ENCODE measurements around the gene MYBBP1A.
A peak's percentile ranks its signal among the peaks of the same experiment; 100 is the strongest.

The MYBBP1A gene

DNA sequence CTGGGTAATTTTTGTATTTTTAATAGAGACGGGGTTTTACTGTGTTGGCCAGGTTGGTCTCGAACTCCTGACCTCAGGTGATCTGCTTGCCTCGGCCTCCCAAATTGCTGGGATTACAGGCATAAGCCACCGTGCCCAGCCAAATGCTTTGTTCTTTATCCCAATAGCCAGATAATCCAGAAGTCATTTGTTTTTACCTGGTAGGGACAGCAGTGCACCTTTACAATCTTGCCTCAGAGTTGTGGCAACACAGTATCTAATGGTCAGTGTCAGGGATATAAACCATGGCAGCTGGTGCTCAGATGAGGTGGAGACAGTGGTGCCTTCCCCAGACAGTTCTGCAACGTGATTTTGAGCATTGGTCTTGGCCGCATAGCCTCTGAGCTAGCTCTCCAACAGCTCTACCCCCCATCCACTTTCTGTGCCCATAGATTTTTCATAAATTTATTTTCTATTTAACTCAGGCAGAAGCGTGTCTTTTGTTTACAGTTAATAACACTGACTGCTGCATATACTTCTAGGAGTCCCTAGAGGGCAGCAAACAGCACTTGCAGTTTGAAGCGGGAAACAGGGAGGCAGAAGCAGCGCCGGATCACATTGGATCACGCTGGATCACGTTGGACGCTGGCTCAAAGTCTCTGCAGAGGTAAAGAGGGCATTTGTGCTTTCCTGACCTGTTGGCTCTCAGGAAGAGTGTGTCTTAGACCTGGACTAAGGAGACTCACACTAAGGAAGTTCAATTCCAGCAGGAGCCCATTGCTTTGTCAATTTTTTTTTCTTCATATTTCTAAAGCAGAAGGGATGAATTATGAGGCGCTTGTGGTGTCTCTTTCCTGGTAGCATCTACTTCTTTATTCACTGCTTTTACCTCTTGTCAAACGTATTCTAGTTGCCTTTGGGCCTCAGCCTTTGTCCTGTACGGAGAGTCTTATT lies 10.3 kb upstream of the MYBBP1A start:
- H3K27me3 ChIP-seq (replicated peaks in 2 of 5; ENCODE audit: control insufficient read depth in 4 of 5, insufficient read depth in 5 of 5, low read length in 4 of 5) = no peaks in the 10 kb centered on the region
- ChIA-PET CTCF (interaction anchor here (0.6 to 4.4 kb wide), 19 partner anchors 10 to 145 kb away, joined by 3 to 62 read pairs (median 4); partner anchors contain the start of gene MYBBP1A), POLR2A (no interaction called here)
- H3K4me3 ChIP-seq (ENCODE audit: control insufficient read depth in 1 of 7, extremely low read depth in 1 of 7, insufficient read depth in 4 of 7, low read depth in 2 of 7, low read length in 6 of 7) = peak overlapping the region in 1 of 7 experiments; percentile 43
- peaks cover 2 to 21% (median 8%) of the 10 kb centered on the region in 4 experiments for H3K4me1 ChIP-seq (ENCODE audit: control extremely low read depth in 1 of 4, control insufficient read depth in 4 of 4, insufficient read depth in 4 of 4, low read length in 3 of 4)
- H3K36me3 ChIP-seq (ENCODE audit: control insufficient read depth in 4 of 4, insufficient read depth in 4 of 4, low read length in 3 of 4) = no peaks in the 10 kb centered on the region
- DNase-seq = peak; percentile 68 to 86 (median 84)
- no peak overlapping the region for H3K27ac ChIP-seq (ENCODE audit: insufficient read depth in 1 of 2, low read depth in 1 of 2, low read length in 2 of 2, poor library complexity in 1 of 2, severe bottlenecking in 2 of 2)
- 47% methylated on average over 10 of the region's 16 CpGs for WGBS (ENCODE audit: insufficient coverage)
- H3K9me3 ChIP-seq (ENCODE audit: control extremely low read depth in 1 of 5, control insufficient read depth in 4 of 5, insufficient read depth in 2 of 5, low read depth in 1 of 5, low read length in 4 of 5) = no peaks in the 10 kb centered on the region

DNA sequence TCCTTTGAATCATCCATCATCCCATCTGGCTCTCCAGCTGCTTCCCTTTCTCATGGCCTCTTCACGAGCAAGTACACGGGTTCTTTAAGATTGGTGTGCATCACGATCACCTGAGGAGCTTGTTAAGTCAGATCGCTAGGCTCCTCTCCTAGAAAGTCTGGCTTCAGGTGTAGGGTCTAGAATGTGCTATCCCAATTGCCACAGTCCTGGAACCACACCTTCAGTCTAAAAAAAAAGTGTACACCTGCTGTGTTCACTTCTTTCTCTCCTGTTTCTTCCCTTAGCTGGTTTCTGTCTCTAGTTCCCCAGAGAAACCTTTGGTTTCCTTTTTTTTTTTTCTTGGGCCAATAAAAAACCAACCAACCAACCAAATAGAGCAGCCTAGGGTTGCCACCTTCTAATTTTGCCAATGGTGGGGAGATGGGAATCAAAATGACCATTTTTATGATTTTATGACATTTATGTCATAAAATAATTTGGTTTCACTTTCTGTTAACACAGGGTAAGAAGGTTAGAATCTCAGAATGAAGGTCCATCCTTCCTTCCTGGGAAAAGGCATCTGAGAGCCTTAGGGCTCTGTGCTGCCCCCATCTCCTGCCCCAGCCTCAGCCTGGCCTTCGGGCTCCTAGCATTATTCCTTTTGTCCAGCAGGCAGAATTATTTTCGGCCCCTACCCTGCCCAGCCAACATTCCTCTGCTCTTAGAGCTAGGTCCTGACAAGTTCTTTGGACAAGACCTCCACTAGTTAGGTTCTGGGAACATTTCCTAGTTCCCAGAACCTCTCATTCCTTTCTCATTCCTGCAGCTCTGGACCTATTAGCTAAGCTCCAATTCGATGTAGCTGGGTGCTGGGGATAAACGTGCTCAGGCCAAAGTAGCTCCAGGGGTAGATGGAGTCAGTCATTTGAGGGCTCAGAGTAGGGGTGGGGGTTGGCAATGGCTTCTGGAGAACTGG lies 7.1 kb upstream of the MYBBP1A start:
- H3K4me3 ChIP-seq (ENCODE audit: control insufficient read depth in 1 of 7, extremely low read depth in 1 of 7, insufficient read depth in 4 of 7, low read depth in 2 of 7, low read length in 6 of 7) = no peak overlapping the region
- peak in 2 of 3 donors; percentile 22 to 23 for DNase-seq
- 83% methylated on average over 8 of the region's 8 CpGs for whole genome bisulfite sequencing (ENCODE audit: insufficient coverage)
- ChIA-PET POLR2A (interaction anchor here (0.5 to 0.6 kb wide), 2 partner anchors 79 to 344 kb away, joined by 3 to 4 read pairs; partner anchors contain the start of gene ALOX15), CTCF (interaction anchor here (0.8 to 2.0 kb wide), 11 partner anchors 10 to 144 kb away, joined by 3 to 6 read pairs (median 3); no protein-coding TSS in a partner anchor)
- no peaks in the 10 kb centered on the region for H3K9me3 ChIP-seq (ENCODE audit: control extremely low read depth in 1 of 5, control insufficient read depth in 4 of 5, insufficient read depth in 2 of 5, low read depth in 1 of 5, low read length in 4 of 5)
- H3K27me3 ChIP-seq (replicated peaks in 2 of 5; ENCODE audit: control insufficient read depth in 4 of 5, insufficient read depth in 5 of 5, low read length in 4 of 5) = no peaks in the 10 kb centered on the region
- peaks cover 2 to 13% (median 7%) of the 10 kb centered on the region in 4 experiments for H3K4me1 ChIP-seq (ENCODE audit: control extremely low read depth in 1 of 4, control insufficient read depth in 4 of 4, insufficient read depth in 4 of 4, low read length in 3 of 4)
- H3K36me3 ChIP-seq (ENCODE audit: control insufficient read depth in 4 of 4, insufficient read depth in 4 of 4, low read length in 3 of 4) = no peaks in the 10 kb centered on the region
- H3K27ac ChIP-seq (ENCODE audit: insufficient read depth in 1 of 2, low read depth in 1 of 2, low read length in 2 of 2, poor library complexity in 1 of 2, severe bottlenecking in 2 of 2) = no peak overlapping the region

DNA sequence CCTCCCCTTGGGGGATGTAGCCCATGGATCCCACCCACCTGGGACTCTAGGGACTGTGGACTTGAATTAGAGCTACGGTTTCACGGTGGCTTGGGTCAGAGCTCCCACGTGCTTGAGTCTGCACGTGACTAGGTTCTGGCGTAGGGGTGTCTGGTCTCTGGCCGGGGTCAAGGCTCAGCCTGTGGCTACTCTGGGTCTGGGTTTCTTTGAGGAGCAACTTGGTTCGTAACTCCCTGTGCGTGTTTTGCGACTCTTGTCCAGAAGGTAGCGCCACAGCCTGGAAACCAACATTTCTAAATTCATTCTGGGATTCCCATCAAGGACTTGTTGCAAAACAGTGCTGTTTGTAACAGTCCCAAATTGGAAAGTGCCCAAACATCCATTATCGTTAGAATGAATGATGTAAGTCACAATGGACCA lies 5.7 kb upstream of the MYBBP1A start:
- peaks cover 2 to 16% (median 12%) of the 10 kb centered on the region in 4 experiments for H3K4me1 ChIP-seq (ENCODE audit: control extremely low read depth in 1 of 4, control insufficient read depth in 4 of 4, insufficient read depth in 4 of 4, low read length in 3 of 4)
- no peaks in the 10 kb centered on the region for H3K27me3 ChIP-seq (replicated peaks in 2 of 5; ENCODE audit: control insufficient read depth in 4 of 5, insufficient read depth in 5 of 5, low read length in 4 of 5)
- ChIA-PET POLR2A (no interaction called here), CTCF (interaction anchor here (0.7 kb wide), 1 partner anchor 21 kb away, joined by 3 read pairs; no protein-coding TSS in a partner anchor)
- no peaks in the 10 kb centered on the region for H3K36me3 ChIP-seq (ENCODE audit: control insufficient read depth in 4 of 4, insufficient read depth in 4 of 4, low read length in 3 of 4)
- H3K27ac ChIP-seq (ENCODE audit: insufficient read depth in 1 of 2, low read depth in 1 of 2, low read length in 2 of 2, poor library complexity in 1 of 2, severe bottlenecking in 2 of 2) = no peak overlapping the region
- no peak for DNase-seq
- no peaks in the 10 kb centered on the region for H3K9me3 ChIP-seq (ENCODE audit: control extremely low read depth in 1 of 5, control insufficient read depth in 4 of 5, insufficient read depth in 2 of 5, low read depth in 1 of 5, low read length in 4 of 5)
- no peak overlapping the region for H3K4me3 ChIP-seq (ENCODE audit: control insufficient read depth in 1 of 7, extremely low read depth in 1 of 7, insufficient read depth in 4 of 7, low read depth in 2 of 7, low read length in 6 of 7)
- 100% methylated on average over 6 of the region's 11 CpGs for WGBS (ENCODE audit: insufficient coverage)

DNA sequence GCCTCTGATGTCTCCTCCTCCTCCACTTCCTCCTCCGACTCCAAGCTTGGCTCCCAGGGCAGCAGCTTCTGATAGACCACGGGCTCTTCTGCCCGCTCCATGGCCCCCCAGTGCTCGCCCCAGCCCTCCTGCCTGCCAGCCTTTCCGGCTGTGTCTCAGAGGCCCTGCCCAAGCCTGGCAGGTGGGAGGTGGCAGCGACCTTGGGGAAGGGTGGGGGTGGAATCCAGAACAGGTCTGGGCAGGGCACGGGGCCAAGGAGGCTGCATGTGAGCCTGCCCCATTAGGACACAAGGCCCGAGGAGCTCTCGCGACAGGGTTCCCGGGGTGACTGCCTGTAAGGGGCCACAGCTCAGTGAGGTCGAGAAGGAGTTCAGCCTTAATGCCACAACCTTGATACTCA lies 5.2 kb upstream of the MYBBP1A start, which contains the start of gene GGT6:
TSS of gene GGT6 (minus strand) at position 157 of the 400 bp plus-strand sequence. CDS start at position 101, 56 bp downstream.
- CTCF ChIA-PET = interaction anchor here (0.7 to 1.9 kb wide), 2 partner anchors 20 to 65 kb away, joined by 3 to 4 read pairs; no protein-coding TSS in a partner anchor
- 83% methylated on average over 8 of the region's 12 CpGs for WGBS (ENCODE audit: insufficient coverage)
- no peaks in the 10 kb centered on the region for H3K36me3 ChIP-seq (ENCODE audit: control insufficient read depth in 4 of 4, insufficient read depth in 4 of 4, low read length in 3 of 4)
- H3K4me1 ChIP-seq (ENCODE audit: control extremely low read depth in 1 of 4, control insufficient read depth in 4 of 4, insufficient read depth in 4 of 4, low read length in 3 of 4) = peaks cover 0 to 17% (median 15%) of the 10 kb centered on the region in 4 experiments
- POLR2A ChIA-PET = no interaction called here
- no peaks in the 10 kb centered on the region for H3K27me3 ChIP-seq (replicated peaks in 2 of 5; ENCODE audit: control insufficient read depth in 4 of 5, insufficient read depth in 5 of 5, low read length in 4 of 5)
- H3K27ac ChIP-seq (ENCODE audit: insufficient read depth in 1 of 2, low read depth in 1 of 2, low read length in 2 of 2, poor library complexity in 1 of 2, severe bottlenecking in 2 of 2) = no peak within 1 kb of the TSS
- no peaks in the 10 kb centered on the region for H3K9me3 ChIP-seq (ENCODE audit: control extremely low read depth in 1 of 5, control insufficient read depth in 4 of 5, insufficient read depth in 2 of 5, low read depth in 1 of 5, low read length in 4 of 5)
- no peak for DNase-seq
- no peak within 1 kb of the TSS for H3K4me3 ChIP-seq (ENCODE audit: control insufficient read depth in 1 of 7, extremely low read depth in 1 of 7, insufficient read depth in 4 of 7, low read depth in 2 of 7, low read length in 6 of 7)

- no peak overlapping the region for H3K4me3 ChIP-seq (ENCODE audit: control insufficient read depth in 1 of 7, extremely low read depth in 1 of 7, insufficient read depth in 4 of 7, low read depth in 2 of 7, low read length in 6 of 7)
- ChIA-PET CTCF (interaction anchor here (0.7 to 1.9 kb wide), 2 partner anchors 20 to 65 kb away, joined by 3 to 4 read pairs; no protein-coding TSS in a partner anchor), POLR2A (no interaction called here)
- WGBS (ENCODE audit: insufficient coverage) = 95% methylated on average over 4 of the region's 5 CpGs
- H3K9me3 ChIP-seq (ENCODE audit: control extremely low read depth in 1 of 5, control insufficient read depth in 4 of 5, insufficient read depth in 2 of 5, low read depth in 1 of 5, low read length in 4 of 5) = no peaks in the 10 kb centered on the region
- no peaks in the 10 kb centered on the region for H3K36me3 ChIP-seq (ENCODE audit: control insufficient read depth in 4 of 4, insufficient read depth in 4 of 4, low read length in 3 of 4)
- H3K4me1 ChIP-seq (ENCODE audit: control extremely low read depth in 1 of 4, control insufficient read depth in 4 of 4, insufficient read depth in 4 of 4, low read length in 3 of 4) = peaks cover 0 to 20% (median 17%) of the 10 kb centered on the region in 4 experiments
- no peak for DNase-seq
- no peak overlapping the region for H3K27ac ChIP-seq (ENCODE audit: insufficient read depth in 1 of 2, low read depth in 1 of 2, low read length in 2 of 2, poor library complexity in 1 of 2, severe bottlenecking in 2 of 2)
- no peaks in the 10 kb centered on the region for H3K27me3 ChIP-seq (replicated peaks in 2 of 5; ENCODE audit: control insufficient read depth in 4 of 5, insufficient read depth in 5 of 5, low read length in 4 of 5)
Measured at GRCh38 chr17:4559966-4560365, 4.8 kb upstream of the MYBBP1A start.

- H3K9me3 ChIP-seq (ENCODE audit: control extremely low read depth in 1 of 5, control insufficient read depth in 4 of 5, insufficient read depth in 2 of 5, low read depth in 1 of 5, low read length in 4 of 5) = no peaks in the 10 kb centered on the region
- no peak overlapping the region for H3K4me3 ChIP-seq (ENCODE audit: control insufficient read depth in 1 of 7, extremely low read depth in 1 of 7, insufficient read depth in 4 of 7, low read depth in 2 of 7, low read length in 6 of 7)
- ChIA-PET POLR2A (no interaction called here), CTCF (interaction anchor here (1.9 kb wide), 1 partner anchor 66 kb away, joined by 4 read pairs; no protein-coding TSS in a partner anchor)
- no peak overlapping the region for H3K27ac ChIP-seq (ENCODE audit: insufficient read depth in 1 of 2, low read depth in 1 of 2, low read length in 2 of 2, poor library complexity in 1 of 2, severe bottlenecking in 2 of 2)
- 91% methylated on average over 14 of the region's 17 CpGs for WGBS (ENCODE audit: insufficient coverage)
- no peaks in the 10 kb centered on the region for H3K36me3 ChIP-seq (ENCODE audit: control insufficient read depth in 4 of 4, insufficient read depth in 4 of 4, low read length in 3 of 4)
- peaks cover 0 to 27% (median 24%) of the 10 kb centered on the region in 4 experiments for H3K4me1 ChIP-seq (ENCODE audit: control extremely low read depth in 1 of 4, control insufficient read depth in 4 of 4, insufficient read depth in 4 of 4, low read length in 3 of 4)
- DNase-seq = no peak
- no peaks in the 10 kb centered on the region for H3K27me3 ChIP-seq (replicated peaks in 2 of 5; ENCODE audit: control insufficient read depth in 4 of 5, insufficient read depth in 5 of 5, low read length in 4 of 5)
Measured at GRCh38 chr17:4559139-4559791, 4.1 kb upstream of the MYBBP1A start.

All from common myeloid progenitor, CD34-positive (primary cell).